CD4-positive, alpha-beta T cell (primary cell): ENCODE measurements around the gene COL5A1. TPM values are rescaled to one million over a fixed set of nuclear protein-coding genes. Genes with fewer than 3 reads are reported as not detected.

Experiments
- ATAC-seq: fragments of 200-7000 bp; cut with Tn5 transposase; one replicate; pipeline ENCODE4 v1.10.0; 2022; ENCODE audit warnings: mild to moderate bottlenecking; ENCODE audit not compliant: poor library complexity
- CTCF ChIA-PET: fragments of 350-600 bp; sonication (Branson Sonifier 250); formaldehyde crosslinking; loops from one replicate; lab custom pipeline; 2021; ENCODE audit warnings: antibody characterized with exemption, inconsistent platforms; lab: Charles Lee
- POLR2A ChIA-PET: fragments of 350-600 bp; sonication (Branson Sonifier 250); formaldehyde crosslinking; loops from one replicate; lab custom pipeline; 2021; ENCODE audit warnings: antibody characterized with exemption, inconsistent platforms; lab: Charles Lee
- DNase-seq, 14 experiments: peaks; one replicate each; pipeline ENCODE4 v3.0.0-alpha.2; 2013 to 2020; ENCODE audit warnings: mixed read lengths in 2 of 14
- H3K27ac ChIP-seq, 2 donors: one replicate each; pipeline versions ENCODE4 v1.5.1 to v1.7.0; 2013; ENCODE audit warnings: low read length in 2 of 2, low read depth in 1 of 2, mild to moderate bottlenecking in 1 of 2
- H3K27me3 ChIP-seq, 2 experiments: 1 replicate in 1 of 2; 2 replicates in 1 of 2; pipeline versions ENCODE4 v1.6.1 to v1.7.0; 2013; ENCODE audit warnings: low read length in 2 of 2, control low read depth in 1 of 2, mild to moderate bottlenecking in 1 of 2, moderate library complexity in 1 of 2; ENCODE audit not compliant: insufficient read depth in 2 of 2, control insufficient read depth in 1 of 2
- H3K36me3 ChIP-seq: one replicate; pipeline ENCODE4 v1.6.1; 2013; ENCODE audit warnings: low read length, control low read depth; ENCODE audit not compliant: insufficient read depth
- H3K4me1 ChIP-seq: one replicate; pipeline ENCODE4 v1.6.1; 2013; ENCODE audit warnings: low read length, control low read depth; ENCODE audit not compliant: insufficient read depth
- H3K4me3 ChIP-seq: one replicate; pipeline ENCODE4 v1.5.1; 2013; ENCODE audit warnings: mild to moderate bottlenecking, low read length, moderate library complexity
- H3K9me3 ChIP-seq, 2 experiments: 1 replicate in 1 of 2; 2 replicates in 1 of 2; pipeline versions ENCODE4 v1.6.1 to v1.7.0; 2013; ENCODE audit warnings: low read length in 2 of 2, mild to moderate bottlenecking in 2 of 2, control low read depth in 1 of 2, moderate library complexity in 1 of 2; ENCODE audit not compliant: control insufficient read depth in 1 of 2, insufficient read depth in 1 of 2
- H3K27ac Mint-ChIP-seq: one replicate; pipeline ENCODE4 v1.8.0; 2020; ENCODE audit warnings: mixed read lengths
- H3K27me3 Mint-ChIP-seq: one replicate; pipeline ENCODE4 v1.8.0; 2021; ENCODE audit warnings: mixed read lengths
- H3K36me3 Mint-ChIP-seq: one replicate; pipeline ENCODE4 v1.8.0; 2021; ENCODE audit warnings: low read depth, mixed read lengths
- H3K4me1 Mint-ChIP-seq: one replicate; pipeline ENCODE4 v1.8.0; 2021; ENCODE audit warnings: low read depth, mixed read lengths
- H3K4me3 Mint-ChIP-seq: one replicate; pipeline ENCODE4 v1.8.0; 2020; ENCODE audit warnings: mild to moderate bottlenecking, mixed read lengths
- H3K9me3 Mint-ChIP-seq: one replicate; pipeline ENCODE4 v1.8.0; 2020; ENCODE audit warnings: mixed read lengths
- CTCF ChIP-seq: fragments of 200-600 bp; IDR thresholded peaks from one replicate; pipeline ENCODE4 v1.8.0; 2022; ENCODE audit warnings: antibody characterized with exemption, mild to moderate bottlenecking
- intact Hi-C, 2 experiments: fragments of 100-400 bp; cut with DNase I in 1 of 2; cut with micrococcal nuclease in 1 of 2; formaldehyde crosslinking; loops; one replicate each; pipeline versions ENCODE4 v1.15.1 to v1.9.0; 2023 to 2025; cut with DNase I, micrococcal nuclease
- total RNA-seq, 174 experiments: library from RNA in 2 of 174; stranded (reverse) in 2 of 174; gene quantifications; one replicate each; pipeline ENCODE4 v1.2.3 and lab custom pipeline; 2021 to 2026

COL5A1 gene
- total RNA-seq, 2 experiments from 2014 or later = 0.41 to 0.50 TPM

DNA sequence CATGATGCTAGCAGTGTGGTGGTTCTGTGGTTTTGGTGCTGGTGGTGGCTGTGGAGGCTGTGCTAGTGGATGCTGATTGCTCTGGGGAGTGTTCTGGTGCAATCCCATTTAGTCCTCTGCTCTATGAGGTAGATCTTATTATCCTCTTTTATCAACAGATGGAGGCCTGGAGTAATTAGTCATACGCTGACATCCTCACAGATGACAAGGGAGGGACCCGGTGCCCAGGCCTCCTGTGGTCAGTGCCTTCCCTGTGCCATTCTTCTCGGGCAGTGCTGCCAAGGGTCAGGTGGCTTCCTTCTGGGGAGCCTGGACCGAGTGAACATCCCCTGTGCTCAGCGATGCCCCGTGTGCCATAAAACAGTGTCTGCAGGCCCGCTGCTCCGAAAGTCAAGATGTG lies 74.5 kb downstream of the COL5A1 start:
- no peak overlapping the region for H3K27ac ChIP-seq
- POLR2A ChIA-PET = no interaction called here
- H3K4me1 ChIP-seq = no peaks in the 10 kb centered on the region
- no peak overlapping the region for H3K4me3 ChIP-seq
- peaks cover 2% of the 10 kb centered on the region for H3K9me3 Mint-ChIP-seq
- H3K36me3 ChIP-seq = no peaks in the 10 kb centered on the region
- peaks cover 0 to 30% of the 10 kb centered on the region in 2 experiments for H3K9me3 ChIP-seq
- CTCF ChIA-PET = no interaction called here
- H3K27me3 Mint-ChIP-seq = no peaks in the 10 kb centered on the region
- H3K4me1 Mint-ChIP-seq = no peaks in the 10 kb centered on the region
- H3K27ac Mint-ChIP-seq = no peak overlapping the region
- DNase-seq (no peak), ATAC-seq (no peak)
- no peaks in the 10 kb centered on the region for H3K36me3 Mint-ChIP-seq
- no peaks in the 10 kb centered on the region for H3K27me3 ChIP-seq
- no peak for TF ChIP-seq CTCF
- H3K4me3 Mint-ChIP-seq = no peak overlapping the region
- intact Hi-C loops = no loop called here

GRCh38 chr9:134717056-134717455 lies 75.5 kb downstream of the COL5A1 start:
- no peak for DNase-seq
- ChIA-PET POLR2A (no interaction called here), CTCF (no interaction called here)
- no peak for ATAC-seq
- H3K4me3 Mint-ChIP-seq = no peak overlapping the region
- no peaks in the 10 kb centered on the region for H3K27me3 Mint-ChIP-seq
- H3K9me3 ChIP-seq = peaks cover 0 to 20% of the 10 kb centered on the region in 2 experiments
- no peak overlapping the region for H3K27ac Mint-ChIP-seq
- peaks cover 2% of the 10 kb centered on the region for H3K9me3 Mint-ChIP-seq
- TF ChIP-seq CTCF = no peak
- intact Hi-C loops = no loop called here
- no peaks in the 10 kb centered on the region for H3K36me3 Mint-ChIP-seq
- no peaks in the 10 kb centered on the region for H3K4me1 ChIP-seq
- no peaks in the 10 kb centered on the region for H3K27me3 ChIP-seq
- no peak overlapping the region for H3K27ac ChIP-seq
- no peaks in the 10 kb centered on the region for H3K4me1 Mint-ChIP-seq
- no peak overlapping the region for H3K4me3 ChIP-seq
- no peaks in the 10 kb centered on the region for H3K36me3 ChIP-seq

DNA sequence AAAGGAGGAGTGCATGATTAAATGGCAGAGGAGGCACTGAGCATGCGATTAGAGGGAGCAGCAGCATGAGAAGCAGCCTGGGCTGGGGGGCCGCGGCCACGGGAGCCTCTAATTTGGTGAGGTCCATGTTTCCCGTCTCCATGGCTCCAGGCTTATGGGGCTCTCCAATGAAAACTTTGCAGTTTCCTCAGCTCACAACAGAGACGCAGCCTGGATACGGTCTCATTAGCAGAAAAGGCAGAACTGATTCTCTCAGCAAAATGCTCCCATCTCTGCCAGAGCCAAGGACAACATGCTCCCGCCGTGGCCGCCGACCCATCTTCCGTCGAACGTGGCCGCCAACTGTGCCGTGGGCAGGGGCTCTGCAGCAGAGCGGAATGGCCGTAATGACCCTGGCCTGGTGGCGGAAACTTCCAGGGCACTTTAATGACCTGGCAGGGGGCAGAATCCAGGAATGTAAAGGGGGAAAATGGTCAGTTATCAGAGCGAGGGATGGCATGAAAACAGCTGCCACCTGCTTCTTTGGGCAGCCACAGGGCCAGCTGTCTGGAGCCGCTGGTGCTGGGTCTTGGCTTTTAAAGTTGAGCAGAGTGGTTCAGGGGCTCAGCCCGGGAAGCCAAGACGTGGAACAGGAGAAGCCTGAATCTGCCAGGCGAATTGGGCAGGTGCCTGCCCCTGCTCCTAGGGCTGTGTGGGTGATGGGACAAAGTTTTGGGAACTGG lies 76.5 kb downstream of the COL5A1 start:
- H3K4me3 ChIP-seq = no peak overlapping the region
- ATAC-seq (no peak), DNase-seq (no peak)
- no peaks in the 10 kb centered on the region for H3K36me3 Mint-ChIP-seq
- intact Hi-C loops = no loop called here
- peaks cover 5% of the 10 kb centered on the region for H3K27me3 Mint-ChIP-seq
- no peak overlapping the region for H3K27ac Mint-ChIP-seq
- H3K27me3 ChIP-seq = no peaks in the 10 kb centered on the region
- no peak overlapping the region for H3K27ac ChIP-seq
- peaks cover 2% of the 10 kb centered on the region for H3K9me3 Mint-ChIP-seq
- no peaks in the 10 kb centered on the region for H3K36me3 ChIP-seq
- H3K4me1 ChIP-seq = no peaks in the 10 kb centered on the region
- no peaks in the 10 kb centered on the region for H3K4me1 Mint-ChIP-seq
- no peak for TF ChIP-seq CTCF
- ChIA-PET CTCF (no interaction called here), POLR2A (no interaction called here)
- H3K4me3 Mint-ChIP-seq = no peak overlapping the region
- peaks cover 0 to 10% of the 10 kb centered on the region in 2 experiments for H3K9me3 ChIP-seq
